ENCODE data around the gene ZBED1. TPM values are rescaled to one million over a fixed set of nuclear protein-coding genes. Genes with fewer than 3 reads are reported as not detected.
"Not testable (repeated sequence)": the region's sequence is repeated elsewhere in the genome, so short reads cannot be mapped to it uniquely, and the experiment has no call there.

The ZBED1 gene
- polyA plus RNA-seq, 3 donors = 35.8 to 53.6 (median 44.4) TPM

DNA sequence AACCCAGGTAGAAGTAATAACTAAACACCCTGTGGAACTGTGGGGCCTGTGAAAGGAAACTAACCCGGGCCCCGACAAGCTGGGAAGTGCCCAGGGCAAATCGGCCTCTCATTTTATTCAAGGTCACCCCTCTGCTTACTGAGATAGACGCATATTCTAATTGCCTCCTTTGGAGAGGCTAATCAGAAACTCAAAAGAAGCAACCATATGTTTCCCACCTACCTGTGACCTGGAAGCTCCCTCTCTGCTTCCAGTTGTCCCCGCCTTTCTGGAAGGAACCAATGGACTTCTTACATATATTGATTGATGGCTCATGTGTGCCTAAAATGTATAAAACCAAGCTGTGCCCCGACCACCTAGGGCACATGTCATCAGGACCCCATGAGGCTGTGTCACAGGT is 23.1 kb upstream of the ZBED1 start:
- DNase-seq = no peak

- no peak for DNase-seq
These were observed 21.2 kb upstream of the ZBED1 start for GRCh38 chrX:2521927-2522386.

DNA sequence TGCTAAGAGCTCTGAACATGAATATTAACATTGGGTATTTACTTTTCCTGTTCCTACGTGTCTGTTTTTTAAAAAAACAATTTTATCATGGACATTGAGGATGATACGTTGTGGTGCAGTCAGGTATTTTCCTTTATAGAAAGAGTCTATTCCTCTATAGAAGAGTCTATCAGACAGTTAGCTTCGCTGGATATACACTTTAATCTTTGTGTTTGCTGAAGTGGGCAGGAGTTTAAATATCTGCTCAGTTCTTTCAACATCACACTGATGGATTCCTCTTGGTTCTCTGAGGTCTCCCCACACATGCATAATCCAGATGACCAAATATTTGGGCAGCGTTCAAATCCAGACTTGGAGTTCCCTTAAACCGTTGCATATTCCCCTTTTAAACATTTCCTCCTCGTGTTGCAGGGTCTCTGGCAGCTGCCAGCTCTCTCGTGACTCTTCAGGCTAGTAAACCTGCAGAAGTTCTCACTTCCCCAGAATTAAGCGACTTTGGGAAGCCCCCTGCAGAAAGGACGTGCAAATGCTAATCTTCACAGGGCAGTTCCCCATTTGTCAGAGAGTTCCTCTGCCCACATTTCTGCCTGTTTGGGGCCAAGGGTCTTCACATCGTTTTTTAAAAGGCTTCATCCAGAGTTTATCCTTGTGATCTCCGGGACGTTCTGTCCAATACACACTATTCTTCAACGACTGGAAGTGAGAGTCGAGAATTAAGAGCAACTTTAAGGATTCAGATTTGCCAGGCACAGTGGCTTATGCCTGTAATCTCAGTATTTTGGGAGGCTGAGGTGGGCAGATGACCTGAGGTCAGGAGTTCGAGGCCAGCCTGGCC is 20.5 kb upstream of the ZBED1 start:
- no peak for DNase-seq

DNA sequence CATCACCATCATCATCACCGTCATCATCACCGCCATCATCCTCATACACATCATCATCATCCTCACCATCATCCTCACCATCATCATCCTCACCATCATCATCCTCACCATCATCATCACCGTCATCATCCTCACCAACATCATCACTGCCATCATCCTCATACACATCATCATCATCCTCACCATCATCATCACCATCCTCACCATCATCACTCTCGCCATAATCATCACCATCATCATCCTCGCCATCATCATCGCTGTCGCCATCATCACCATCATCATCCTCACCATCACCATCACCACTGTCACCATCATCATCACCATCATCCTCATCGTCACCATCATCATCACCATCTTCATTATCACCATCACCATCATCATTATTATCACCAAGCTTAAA is 19.8 kb upstream of the ZBED1 start:
- no peak for DNase-seq

DNA sequence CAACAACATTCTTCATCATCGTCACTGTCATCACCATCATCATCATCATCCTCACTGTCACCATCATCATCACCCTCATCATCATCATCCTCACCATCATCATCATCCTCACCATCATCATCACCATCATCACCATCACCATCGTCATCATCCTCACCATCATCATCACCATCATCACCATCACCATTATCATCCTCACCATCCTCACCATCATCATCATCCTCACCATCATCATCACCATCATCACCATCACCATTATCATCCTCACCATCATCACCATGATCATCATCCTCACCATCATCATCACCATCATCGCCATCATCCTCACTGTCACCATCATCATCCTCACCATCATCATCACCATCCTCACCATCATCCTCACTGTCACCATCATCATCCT is 18.9 kb upstream of the ZBED1 start:
- not testable (repeated sequence) for DNase-seq

GRCh38 chrX:2517055-2517454 is 16.3 kb upstream of the ZBED1 start:
- no peak for DNase-seq

GRCh38 chrX:2516623-2517022 is 15.8 kb upstream of the ZBED1 start:
- DNase-seq = peak; percentile 23

DNA sequence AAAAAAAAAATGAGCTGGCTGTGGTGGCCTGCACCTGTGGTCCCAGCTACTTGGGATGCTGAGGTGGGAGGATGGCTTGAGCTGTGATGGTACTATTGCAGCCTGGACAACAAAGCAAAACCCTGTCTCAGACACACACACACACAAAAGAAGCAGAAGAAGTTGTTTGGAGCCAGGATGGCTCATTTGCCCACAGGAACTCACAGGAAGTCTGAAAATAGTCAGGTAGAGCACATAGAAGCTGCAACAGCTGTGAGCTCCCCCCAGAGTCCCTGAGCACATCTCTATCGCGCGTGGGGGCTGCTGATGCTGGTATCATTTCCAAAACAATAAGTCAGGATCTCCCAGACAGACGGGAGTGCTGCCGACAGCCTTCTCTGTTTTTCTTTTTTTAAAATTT is 13.4 kb upstream of the ZBED1 start:
- DNase-seq = no peak

DNA sequence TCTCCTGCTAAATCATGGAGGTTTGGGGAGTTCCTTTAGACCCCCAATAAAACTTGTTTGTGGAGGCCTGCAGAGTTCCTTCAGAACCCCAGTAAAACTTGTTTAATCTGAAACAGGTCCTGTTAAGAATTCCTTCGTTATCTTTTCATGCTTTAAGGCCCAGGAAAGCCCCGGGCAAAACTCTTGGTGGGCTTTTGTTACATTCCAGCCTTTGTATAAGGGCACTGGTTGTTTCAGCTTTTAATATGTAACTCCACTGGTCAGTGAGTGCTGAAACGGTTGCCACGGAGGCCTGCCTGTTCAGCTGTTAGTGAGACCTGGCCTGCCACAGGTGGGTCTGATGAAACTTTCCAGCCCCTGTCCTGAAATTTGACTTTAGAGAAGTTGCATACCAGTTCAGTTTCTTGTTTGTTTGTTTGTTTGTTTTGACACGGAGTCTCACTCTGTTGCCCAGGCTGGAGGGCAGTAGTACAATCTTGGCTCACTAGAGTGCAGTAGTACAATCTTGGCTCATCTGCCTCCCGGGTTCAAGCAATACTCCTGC is 12.4 kb upstream of the ZBED1 start:
- peak; percentile 26 for DNase-seq

GRCh38 chrX:2512501-2512900 is 11.7 kb upstream of the ZBED1 start:
- no peak for DNase-seq

- DNase-seq = no peak
These were observed 10.6 kb upstream of the ZBED1 start for GRCh38 chrX:2511326-2511725.

DNA sequence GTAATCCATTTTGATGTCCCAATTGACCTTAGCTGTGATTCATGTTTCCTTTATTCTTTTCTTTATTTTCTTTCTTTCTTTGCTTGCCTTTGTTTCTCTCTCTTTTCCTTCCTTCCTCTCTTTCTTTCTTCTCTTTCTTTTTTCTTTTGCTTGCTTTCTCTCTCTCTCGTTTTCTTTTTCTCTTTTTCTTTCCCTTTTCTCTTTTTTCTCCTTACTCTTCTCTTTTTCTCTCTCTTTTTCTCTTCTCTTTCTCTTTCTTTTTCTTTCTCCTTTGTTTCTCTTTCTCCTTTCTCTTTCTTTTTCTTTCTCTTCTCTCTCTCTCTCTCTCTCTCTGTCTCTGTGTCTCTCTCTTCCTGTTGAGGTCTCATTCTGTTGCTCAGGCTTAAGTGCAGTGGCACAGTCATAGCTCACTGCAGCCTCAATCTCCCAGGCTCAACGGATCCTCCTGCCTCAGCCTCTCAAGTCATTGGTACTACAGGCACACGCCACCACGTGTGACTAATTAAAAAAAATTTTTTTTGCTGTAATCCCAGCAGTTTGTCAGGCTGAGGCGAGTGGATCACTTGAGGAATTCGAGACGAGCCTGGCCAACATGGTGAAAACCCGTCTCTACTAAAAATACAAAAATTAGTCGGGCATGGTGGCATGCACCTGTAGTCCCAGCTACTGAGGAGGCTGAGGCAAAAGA is 8.0 kb upstream of the ZBED1 start:
- no peak for DNase-seq

GRCh38 chrX:2507904-2508627 is 7.3 kb upstream of the ZBED1 start:
- no peak for DNase-seq

- DNase-seq = no peak
These were observed 6.4 kb upstream of the ZBED1 start for GRCh38 chrX:2507196-2507595.

DNA sequence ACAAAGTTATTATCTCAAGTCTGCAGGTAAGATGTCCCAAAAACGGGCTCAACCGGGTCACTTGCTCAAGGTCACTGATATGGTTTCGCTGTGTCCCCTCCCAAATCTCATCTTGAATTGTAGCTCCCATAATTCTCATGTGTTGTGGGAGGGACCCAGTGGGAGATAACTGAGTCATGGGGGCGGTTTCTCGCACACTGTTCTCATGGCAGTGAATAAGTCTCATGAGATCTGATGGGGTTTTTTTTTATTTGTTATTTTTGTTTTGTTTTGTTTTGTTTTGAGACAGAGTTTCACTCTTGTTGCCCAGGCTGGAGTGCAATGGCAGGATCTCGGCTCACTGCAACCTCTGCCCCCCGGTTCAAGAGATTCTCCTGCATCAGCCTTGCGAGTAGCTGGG is 4.6 kb upstream of the ZBED1 start:
- DNase-seq = not testable (repeated sequence)

GRCh38 chrX:2504706-2505332 is 4.0 kb upstream of the ZBED1 start:
- no peak for DNase-seq

DNA sequence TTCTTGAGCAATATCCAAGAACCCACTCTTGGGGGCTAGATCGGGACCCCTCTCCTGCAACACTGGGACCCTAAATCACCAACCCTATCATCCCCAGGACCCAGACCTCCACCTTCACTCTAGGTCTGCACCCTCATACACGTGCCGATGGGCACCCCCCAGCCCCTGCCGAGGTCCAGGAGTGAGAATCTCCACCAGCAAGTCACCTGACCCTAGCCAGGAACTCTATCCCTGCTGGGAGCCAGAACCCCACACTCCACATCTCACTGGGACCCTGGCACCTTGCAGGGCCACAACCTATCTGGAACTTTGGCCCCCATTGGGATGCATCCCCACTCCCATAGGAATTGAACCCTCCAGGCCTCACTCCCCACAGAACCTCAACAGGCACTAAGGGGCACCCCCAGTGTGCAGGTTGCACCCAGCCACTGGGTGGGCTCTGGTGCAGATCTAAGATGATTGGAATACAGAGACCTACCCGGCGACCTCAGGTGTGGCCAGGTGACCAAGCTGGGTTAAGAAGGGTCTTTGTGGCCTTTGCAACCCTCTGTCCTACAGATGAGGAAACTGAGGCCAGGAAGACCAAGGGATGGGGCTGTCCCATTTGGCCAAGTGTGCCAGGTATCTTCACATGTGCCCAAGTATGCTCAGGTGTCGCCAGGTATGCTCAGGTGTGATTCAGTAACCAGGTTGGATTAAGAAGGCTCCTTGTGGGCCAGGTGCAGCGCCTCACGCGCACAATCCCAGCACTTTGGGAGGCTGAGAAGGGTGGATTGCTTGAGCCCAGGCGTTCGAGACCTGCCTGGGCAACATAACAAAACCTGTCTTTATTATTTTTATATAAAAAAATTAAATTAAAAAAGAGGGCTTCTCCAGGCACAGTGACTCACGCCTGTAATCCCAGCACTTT is 3.1 kb upstream of the ZBED1 start:
- no peak for DNase-seq

DNA sequence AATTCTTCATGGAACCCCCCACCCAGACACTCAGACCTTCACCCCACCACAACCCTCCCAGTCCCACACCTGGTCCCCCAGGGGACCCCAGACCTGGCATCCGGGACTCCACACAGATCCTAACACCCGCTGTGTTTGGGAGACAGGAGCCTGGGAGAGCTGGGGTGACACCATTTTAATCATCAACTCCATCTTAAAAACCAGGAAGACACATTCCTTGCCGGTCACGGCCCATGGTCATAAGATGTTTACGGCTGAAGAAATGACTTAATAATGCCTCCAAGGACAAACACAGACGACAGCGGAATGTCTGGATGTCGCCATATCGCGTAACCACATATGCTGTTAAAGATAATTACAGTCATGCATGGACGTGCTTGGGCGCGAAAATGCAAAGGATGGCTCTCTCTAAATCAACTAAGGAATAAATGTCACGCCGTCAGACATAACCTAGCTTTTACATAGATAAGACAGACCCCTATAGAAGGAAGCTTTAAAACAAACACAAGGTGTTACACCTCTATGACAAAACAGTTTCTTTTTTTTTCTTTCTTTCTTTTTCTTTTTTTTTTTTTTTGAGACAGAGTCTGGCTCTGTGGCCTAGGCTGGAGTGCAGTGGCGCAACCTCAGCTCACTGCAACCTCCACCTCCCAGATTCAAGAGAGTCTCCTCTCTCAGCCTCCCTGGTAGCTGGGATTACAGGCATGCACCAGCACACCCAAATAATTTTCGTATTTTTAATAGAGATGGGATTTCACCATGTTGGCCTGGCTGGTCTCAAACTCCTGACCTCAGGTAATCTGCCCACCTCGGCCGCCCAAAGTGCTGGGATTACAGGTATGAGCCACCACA is 2.1 kb upstream of the ZBED1 start:
- peak; percentile 47 for DNase-seq

- no peak for DNase-seq
These were observed 1.4 kb upstream of the ZBED1 start for GRCh38 chrX:2502120-2502667.

Measured in renal pelvis (tissue), 4 donors.